Kasumi-1 (cell line): Measurements from ENCODE around the gene SLC13A4.
"Not testable (repeated sequence)": the region's sequence is repeated elsewhere in the genome, so short reads cannot be mapped to it uniquely, and the experiment has no call there.

Experiments
- DNase-seq, 2 experiments: peaks; one replicate each; lab custom pipeline; 2025; lab: John Stamatoyannopoulos, UW

Gene SLC13A4

DNA sequence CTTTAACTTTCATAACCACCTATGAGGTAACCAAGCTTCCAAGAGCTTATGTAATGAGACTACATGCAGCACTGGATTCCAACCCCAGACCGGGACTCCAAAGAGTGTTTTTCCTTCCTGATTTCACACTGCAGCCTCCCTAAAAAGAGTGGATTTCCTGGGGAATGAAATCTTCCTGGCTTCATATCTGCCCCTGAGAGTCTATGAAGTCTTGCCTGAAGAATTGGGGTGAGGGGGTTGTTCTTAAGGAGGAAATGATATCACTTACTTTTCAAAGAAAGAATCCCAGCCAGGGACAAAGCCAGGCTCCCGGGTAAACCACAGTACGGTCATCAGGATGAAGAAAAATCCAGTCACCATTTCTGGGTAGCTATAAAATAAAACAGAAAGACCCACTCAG, 35.9 kb downstream of the SLC13A4 start:
- no peak for DNase-seq

DNA sequence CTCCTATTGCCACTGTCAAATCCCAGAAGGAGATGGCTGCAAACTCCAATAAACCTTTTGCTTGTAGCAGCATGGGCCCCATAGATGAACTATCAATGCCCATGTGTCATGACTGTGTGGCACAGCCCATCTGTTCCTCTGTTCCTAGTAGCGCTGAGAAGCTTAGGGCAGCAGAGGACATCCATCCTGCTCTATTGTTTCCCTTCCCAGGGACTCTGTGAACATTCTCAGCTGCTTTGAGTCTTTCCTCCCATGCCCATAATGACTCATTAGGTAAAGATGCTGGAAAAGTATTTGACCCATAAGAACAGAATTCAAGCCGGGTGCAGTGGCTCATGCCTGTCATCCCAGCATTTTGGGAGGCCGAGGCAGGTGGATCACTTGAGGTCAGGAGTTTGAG, 37.4 kb downstream of the SLC13A4 start:
- no peak for DNase-seq

DNA sequence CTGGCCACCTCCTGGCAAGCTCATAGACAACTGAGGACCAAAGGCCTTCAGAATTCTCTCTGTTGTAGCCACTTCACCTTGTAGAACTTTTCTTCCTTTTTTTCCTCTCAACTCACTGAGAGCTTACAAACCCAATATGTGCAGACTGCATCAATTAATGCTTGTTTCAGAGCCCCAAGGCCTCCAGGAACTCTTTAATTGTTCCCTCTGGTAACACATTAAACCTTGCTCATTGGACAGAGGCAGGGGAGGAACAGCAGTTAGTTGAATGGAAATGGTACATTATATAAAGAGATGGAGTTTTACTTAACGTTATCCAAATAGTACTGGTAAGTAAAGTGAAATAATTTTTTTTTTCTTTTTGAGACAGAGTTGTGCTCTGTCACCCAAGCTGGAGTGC, 40.5 kb downstream of the SLC13A4 start:
- no peak for DNase-seq

DNA sequence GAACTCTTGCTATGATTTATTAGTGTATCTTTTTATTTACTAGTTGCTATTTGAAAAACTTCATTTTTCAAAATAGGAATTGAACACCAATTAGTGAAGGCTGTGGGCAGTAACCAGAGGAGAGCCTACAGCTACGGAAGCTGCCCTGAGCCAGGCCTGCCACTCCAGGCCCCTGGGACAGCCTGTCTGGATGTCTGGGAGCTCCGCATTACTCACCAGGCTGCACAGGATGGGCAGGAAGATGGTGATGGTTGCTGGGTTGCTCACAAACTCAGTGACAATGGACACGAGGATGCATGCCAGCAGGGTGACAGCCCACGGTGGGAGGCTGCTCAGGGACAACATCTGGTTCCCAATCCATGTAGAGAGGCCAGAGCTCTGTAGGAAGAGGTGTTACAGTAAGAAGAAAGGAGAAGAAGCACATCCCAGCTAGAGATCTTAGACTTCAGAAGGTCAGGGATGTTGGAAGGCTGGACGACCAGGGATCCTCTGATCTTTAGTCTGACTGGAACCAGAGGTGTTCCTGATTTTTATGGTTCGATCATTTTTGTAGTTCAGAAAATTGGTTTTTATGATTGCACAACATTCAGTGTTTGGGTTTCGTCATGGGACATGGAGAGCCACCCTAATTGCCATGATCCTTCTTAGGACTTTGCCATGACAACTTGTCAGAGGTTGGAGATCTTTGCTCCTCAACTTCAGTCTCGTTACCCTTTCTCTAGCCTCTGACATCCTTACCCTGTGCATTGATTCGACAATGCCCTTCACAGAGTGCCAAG, 42.5 kb downstream of the SLC13A4 start:
- DNase-seq, result no peak

DNA sequence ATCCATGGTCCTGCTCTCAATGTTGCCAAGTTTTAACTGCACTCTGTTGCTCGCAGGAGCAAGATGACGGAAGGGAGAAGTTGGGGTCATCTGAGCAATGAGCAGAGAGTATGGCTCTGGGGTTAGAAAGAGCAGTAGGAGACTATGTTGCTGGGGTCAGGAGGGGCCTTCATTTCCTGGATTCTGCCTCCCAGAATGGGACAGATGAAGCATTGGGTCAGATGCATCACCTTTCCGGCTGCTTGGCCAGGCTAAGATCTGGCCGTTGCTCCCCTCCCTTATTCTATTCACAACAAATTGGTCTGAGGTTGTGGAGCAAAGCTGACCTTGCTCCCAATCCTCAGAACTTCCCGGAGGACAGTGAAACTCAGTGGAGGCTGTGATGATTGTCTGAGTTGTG, 43.3 kb downstream of the SLC13A4 start:
- DNase-seq, result no peak

DNA sequence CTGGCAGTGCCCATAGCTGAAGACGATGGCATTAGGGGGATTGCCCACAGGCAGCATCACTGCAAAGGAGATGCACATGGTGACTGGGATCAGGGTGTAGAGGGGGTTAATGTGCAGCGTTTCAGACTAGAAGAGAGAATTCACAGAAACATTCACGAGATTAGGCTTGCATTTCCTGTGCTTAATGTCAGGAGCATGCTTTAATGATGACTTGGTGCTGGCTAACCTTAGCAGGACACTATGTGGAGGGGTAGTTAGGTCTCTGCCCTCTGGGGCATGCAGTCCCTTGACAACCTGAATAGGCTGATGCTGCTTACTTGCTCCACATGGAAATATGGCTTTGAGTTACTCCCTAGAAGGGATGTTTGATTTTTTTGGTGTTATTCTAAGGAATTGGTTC, 43.9 kb downstream of the SLC13A4 start:
- DNase-seq, result no peak

DNA sequence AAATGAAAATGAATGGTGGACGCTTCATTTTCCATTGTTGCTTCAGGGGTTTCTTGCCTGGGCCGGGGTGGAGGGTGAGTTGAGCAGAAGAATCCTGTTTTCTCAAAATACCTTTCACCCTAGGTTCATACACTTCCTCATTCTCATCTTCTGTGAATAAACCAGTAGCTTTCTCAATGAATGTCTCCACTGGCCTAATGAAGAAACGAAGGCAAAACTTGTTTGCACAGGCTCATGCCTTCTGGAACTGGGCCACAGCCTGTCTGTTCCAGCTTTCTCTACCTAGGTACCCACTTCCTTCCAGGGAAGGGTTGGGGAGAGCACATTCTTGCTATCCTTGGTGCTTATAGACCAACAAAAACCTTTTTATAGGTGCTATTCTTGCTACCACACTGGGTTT, 44.4 kb downstream of the SLC13A4 start:
- DNase-seq, result no peak

DNA sequence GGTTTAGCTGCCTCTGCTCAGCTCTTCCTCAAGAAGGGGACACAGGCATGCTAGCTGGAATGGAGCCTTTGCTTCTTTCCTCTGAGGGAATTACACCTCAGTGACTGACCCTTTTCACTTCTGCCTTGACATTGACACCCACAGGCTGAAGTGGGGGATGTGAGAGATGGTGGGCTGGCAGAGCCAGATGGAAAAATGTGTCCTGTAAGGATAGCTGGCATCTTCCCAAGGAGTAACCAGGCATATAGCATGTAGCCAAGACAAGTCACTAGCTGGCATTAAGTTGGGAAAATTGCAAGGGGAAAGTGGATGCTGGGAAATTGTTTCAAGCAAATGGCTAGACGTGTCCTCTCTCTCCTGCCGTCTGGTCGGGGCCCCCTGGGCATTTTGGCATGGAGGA, 45.8 kb downstream of the SLC13A4 start:
- DNase-seq, result no peak

DNA sequence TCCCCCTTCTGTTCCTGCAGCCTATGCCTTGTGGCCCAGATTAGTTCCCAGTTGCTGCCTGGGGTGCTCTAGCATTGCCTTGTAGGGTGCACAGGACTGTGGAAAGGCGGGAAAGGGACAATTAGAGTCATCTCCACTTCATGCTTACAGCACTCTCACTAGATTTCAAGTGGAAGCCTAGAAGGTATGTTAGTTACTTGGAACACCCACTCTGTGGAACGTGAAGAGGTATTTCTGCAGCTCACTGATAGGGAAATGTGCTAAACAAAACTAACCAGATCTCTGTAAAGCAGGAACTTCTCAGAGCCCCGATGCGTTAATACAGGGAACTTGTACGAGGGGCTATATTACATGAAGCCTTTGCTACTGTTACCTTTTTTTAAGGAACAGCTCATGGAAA, 46.2 kb downstream of the SLC13A4 start:
- DNase-seq, result no peak

DNA sequence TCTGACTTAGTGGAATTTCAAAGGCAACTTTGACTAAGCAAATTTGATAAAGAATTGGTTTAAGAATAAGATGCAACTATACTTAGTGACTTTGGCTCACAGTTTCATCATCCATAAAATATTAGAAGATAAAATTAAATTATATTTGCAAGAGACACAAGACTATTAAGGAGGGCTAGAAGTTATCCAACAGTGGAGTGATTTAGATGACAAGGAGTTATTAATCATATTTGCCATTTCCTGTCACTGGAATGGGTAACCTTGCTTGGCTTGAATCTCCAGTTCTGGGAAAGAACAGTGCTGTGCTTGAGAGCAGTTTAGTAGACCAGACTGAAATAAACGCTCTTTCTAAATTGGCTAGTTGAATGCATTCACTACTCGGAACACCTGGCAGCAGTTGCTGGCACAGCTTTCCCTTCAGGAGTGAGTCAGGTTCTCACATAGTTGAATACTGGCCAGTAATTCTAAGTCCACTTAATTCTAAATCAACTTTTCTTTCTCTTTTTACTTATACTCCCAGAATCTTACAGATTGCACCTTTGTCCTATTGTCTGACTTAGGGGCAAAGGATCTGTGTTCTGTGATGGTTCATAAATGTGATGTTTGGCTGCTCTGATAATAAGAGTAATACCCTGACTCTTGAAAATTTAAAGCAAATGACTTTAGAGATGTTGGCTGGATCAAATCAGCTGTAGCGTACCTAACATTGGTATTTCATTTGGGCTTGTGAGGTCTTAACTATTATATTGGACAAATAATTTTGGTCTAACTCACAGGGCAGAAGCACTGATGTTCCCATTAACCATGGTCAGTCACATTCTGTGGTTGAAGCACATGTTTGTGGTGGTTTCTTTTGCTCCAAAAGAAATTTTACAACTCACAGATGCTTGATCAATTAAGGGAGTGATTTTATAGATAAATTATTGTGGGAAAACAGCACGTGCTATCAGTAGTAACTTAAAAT, 49.1 kb downstream of the SLC13A4 start:
- DNase-seq, result no peak

DNA sequence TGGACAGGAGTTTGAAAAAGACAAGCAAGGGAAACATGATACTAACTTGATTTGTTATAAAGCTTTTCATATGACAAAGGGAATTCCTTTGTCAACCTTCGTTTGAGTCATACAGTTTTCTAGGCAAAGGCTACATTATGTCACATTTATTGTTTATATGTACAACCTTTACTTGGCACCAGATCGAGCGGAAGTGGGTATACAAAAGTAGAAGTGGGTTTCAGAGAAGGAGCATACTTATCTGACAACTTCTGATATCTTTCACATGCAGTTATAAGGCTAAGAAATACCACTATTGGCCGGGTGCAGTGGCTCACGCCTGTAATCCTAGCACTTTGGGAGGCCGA, 54.7 kb downstream of the SLC13A4 start:
- DNase-seq, result no peak

DNA sequence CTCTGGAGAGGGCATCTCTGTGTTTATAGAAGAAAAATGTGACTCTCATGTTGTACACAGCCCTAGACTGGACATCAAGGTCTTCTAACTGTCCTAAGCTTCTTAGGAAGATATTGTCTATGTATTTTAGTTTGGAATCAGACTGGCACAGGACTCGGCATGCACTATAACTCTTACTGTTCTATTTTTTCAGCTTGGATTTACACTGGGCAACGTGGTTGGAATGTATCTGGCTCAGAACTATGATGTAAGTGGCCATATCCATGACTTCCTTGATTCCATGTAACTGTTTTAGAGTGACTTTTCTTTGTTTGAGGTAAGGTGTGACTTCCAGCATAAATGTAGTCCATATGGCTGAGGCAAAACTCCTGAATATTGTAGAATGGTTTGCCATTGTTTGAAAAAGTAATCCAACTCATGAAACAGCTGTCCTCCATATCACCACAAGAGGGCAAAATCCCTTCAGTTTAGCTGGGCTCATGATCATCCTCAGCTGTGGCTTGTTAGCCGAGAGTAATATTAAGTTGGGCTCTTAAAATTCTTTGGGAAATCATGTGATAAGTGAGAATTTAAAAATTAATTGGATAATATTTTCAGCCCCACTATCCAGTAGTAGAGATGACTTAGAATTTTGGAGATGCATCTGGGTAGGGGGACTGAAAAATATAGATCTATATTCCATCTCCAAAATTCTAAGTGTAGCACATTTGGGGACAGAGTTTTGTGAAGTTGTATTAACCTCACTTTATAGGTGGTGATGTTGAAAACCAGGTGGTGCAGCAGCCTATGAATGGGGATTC, 55.2 kb downstream of the SLC13A4 start:
- peak; percentile 59 to 77 for DNase-seq

DNA sequence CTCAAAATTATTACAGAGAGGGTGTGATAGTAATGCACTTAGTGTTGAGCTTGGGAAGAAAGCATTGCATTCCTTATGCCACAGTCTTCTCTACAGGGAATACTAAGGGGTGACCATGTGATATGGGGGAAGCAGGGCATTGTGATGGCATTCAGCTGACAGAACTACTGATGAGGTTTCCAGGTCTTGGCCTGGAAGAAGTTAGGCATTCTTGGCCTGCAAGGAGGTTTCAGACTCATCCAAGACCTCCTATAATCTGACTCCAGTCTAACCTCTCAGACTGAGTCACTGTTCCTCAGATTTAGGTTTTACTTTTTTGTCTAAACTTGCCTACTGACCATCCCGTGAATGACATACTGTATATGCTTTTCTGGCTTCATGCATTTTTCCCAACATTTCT, 57.8 kb downstream of the SLC13A4 start:
- DNase-seq, result no peak

DNA sequence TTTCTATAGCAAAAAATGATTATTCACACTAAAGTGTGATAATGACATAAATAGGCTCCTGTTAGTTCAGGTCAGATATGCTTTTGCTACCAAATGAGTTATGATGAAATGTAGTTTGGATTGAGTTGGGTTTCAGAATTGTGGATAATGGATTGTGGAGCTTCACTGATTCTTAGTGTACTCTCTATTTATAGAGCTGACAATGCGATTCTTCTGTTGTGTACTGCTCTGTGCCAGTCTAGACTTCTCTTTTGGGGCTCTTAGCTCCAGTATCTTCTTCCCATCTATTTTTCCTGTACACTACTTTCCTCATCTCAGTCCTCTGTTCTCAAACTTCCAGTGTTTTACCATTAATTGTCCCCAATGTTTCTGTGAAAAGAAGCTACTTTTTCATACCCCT, 58.2 kb downstream of the SLC13A4 start:
- DNase-seq, result no peak

DNA sequence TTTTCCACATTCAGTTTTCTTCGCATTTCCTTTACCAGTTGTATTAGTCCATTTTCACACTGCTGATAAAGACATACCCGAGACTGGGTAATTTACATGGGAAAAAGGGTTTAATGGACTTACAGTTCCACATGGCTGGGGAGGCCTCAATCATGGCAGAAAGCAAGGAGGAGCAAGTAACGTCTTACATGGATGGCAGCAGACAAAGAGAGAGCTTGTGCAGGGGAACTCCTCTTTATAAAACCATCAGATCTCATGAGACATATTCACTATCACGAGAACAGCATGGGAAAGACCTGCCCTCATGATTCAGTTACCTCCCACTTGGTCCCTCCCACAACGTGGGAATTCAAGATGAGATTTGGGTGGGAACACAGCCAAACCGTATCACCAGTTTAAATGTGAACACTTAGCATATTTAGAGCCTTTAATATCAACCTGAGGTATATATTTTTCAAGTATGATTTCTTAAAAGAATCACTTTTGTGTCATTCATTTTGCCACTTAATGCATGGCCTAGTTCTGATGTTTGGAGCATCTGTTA, 59.1 kb downstream of the SLC13A4 start:
- not testable (repeated sequence) for DNase-seq

DNA sequence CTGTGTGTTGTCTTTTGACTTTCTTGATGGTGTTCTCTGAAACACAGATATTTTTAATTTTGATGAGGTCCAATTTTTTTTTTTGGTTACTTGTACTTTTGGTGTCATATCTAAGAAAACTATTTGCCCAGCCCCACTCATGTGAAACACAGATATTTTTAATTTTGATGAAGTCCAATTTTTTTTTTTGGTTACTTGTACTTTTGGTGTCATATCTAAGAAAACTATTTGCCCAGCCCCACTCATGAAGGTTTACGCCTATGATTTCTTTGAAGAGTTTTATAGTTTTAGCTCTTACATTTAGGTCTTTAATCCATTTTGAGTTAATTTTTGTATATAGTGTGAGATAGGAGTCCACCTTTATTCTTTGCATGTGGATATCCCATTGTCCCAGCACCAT, 60.4 kb downstream of the SLC13A4 start:
- not testable (repeated sequence) for DNase-seq

DNA sequence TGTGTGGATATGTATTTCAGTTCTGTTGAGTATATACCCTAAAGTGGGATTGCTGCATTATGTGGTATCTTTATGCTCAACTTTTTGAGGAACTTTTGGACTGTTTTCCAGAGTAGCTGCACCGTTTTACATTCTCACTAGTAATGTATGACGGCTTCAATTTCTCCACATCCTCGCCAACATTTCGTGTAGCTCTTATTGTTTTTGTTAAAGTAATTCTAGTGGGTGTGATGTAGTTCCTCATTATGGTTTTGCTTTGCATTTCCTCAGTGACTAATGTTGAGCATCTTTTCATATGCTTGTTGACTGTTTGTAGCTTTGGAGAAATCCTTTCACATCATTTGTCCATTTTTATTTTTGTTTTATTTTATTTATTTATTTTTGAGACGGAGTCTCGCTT, 61.1 kb downstream of the SLC13A4 start:
- peak; percentile 4 to 35 for DNase-seq

DNA sequence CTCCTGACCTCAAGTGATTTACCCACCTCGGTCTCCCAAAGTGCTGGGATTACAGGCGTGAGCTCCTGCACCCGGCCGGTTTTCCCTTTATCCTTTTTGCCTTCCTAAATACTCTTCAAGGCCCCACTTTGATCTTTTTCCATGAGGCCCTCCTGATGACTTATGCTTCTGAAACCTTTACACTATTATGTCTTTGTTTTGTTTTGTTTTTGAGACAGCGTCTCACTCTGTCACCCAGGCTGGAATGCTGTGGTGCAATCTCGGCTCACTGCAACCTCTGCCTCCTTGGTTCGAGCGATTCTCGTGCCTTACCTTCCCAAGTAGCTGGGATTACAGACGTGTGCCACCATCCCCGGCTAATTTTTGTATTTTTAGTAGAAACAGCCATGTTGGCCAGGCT, 61.8 kb downstream of the SLC13A4 start:
- DNase-seq, result no peak

DNA sequence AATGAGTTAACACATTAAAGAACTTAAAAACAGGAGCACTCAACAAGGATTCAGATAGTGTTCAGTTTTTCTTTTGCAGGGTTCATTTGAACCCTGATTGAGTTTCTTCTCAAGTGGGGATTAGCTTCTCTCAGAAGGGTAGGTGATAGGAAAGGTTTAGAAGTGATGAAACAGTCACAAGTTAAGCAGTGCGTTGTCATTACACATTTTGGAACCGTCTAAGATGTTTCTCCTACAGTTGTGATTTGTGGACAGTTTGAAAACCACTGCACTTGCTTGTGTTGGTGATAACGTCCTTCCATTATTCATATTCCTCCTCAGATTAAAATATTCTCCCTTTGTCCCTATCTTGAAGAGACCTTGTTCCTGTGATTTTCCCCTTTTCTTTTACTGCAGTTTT, 62.9 kb downstream of the SLC13A4 start:
- DNase-seq, result no peak

DNA sequence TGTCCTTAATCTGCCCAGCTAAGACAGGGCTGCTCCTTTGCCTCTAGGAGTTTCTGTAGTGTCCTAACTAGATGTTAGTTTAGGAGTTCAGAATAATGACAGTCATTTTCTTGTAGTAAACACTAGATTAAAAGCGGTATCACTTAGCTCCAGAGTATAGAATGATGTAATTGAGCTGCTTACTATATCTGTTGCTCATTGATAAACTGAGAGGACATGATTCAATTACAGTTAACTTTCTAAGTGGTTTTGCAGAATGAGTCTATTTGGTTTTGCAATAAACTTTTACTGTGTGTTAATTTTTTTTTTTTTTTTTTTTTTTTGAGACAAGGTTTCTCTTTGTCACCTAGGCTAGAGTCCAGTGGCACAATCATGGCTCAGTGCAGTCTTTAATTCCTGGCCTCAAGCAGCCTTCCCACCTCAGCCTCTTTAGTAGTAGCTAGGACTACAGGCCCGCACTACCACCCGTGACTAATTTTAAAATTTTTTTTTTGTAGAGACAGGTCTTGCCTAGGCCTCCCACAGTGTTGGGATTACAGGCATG, 63.9 kb downstream of the SLC13A4 start:
- no peak for DNase-seq

DNA sequence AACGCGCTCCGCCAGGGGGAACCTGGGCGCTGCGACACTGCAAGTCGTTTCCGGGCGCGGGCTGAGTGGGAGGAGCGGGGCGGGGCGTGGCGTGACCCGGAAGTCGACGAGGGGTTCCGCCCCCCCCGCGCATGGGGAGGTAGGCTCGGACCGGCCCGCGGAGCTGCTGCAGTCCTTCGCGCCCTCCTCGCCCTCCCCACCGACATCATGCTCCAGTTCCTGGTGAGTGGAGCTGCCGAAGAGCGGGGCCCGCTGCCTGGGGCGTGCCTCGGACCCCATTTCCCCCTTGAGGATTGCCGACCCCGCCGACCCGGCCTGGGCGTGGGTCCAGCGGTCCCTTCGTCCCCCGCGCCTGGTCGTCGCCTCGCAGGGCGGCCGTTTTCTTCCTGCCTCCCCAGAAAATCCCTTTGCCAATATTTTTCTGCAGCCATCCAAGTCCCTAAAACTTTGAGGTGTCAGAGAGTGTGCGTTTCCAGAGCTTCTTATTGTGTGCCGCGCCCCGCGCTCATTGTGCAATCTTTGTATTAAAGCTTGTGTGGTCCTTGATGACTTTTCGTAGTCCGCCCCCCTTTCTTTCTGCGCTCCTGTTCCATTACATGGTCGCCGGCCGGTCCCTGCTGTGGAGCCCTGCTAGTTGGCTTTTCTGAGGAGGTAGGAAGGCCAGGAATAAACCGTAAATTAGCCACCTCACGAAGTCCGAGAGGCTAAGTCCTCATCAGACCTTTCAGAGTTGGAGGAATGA, 65.4 kb downstream of the SLC13A4 start, which contains the start of gene STMP1:
Gene STMP1, plus strand, starts transcription at position 142 of the 742 bp plus-strand sequence.
- DNase-seq, result peak; percentile 84 to 85
